Neural crest cell (in vitro differentiated cells): ENCODE measurements around the gene CKAP5. TPM values are rescaled to one million over a fixed set of nuclear protein-coding genes. Genes with fewer than 3 reads are reported as not detected.

Source experiments
- DNase-seq: peaks from one replicate; pipeline ENCODE4 v3.0.0; 2021; ENCODE audit warnings: low read depth, mixed read lengths, low spot score
- H3K27ac Mint-ChIP-seq: one replicate; pipeline ENCODE4 v1.8.0; 2021; ENCODE audit warnings: mild to moderate bottlenecking, mixed read lengths; ENCODE audit not compliant: unreplicated experiment
- H3K27me3 Mint-ChIP-seq: 2 replicates; pipeline ENCODE4 v1.8.0; 2021; ENCODE audit warnings: low read depth, mild to moderate bottlenecking, mixed read lengths
- H3K36me3 Mint-ChIP-seq: 2 replicates; pipeline ENCODE4 v1.8.0; 2021; ENCODE audit warnings: low read depth, mild to moderate bottlenecking, mixed read lengths
- H3K4me1 Mint-ChIP-seq: 2 replicates; pipeline ENCODE4 v1.8.0; 2021; ENCODE audit warnings: mixed read lengths
- H3K4me3 Mint-ChIP-seq: one replicate; pipeline ENCODE4 v1.8.0; 2021; ENCODE audit warnings: mild to moderate bottlenecking, mixed read lengths
- H3K9me3 Mint-ChIP-seq: 2 replicates; pipeline ENCODE4 v1.8.0; 2021; ENCODE audit warnings: mixed read lengths
- CTCF ChIP-seq: fragments of 200-600 bp; sonication (generic); conservative IDR thresholded peaks from 2 replicates; pipeline ENCODE4 v1.5.0; 2021; ENCODE audit warnings: antibody characterized with exemption, mild to moderate bottlenecking
- long read RNA-seq: library from polyadenylated mRNA; unstranded; transcript quantifications from one replicate; pipeline ENCODE4 v2.0.0, GENCODE V29; 2020
- total RNA-seq: library from RNA; stranded (reverse); gene quantifications from 2 replicates; pipeline ENCODE4 v1.2.1, GENCODE V29; 2021

The CKAP5 gene
- total RNA-seq: 253 TPM in 2 replicates
- long read RNA-seq, partial matches to known transcripts: 110 of 125 reads
- long read RNA-seq, other reads (novel, unspliced or antisense): 11 of 125 reads

DNA sequence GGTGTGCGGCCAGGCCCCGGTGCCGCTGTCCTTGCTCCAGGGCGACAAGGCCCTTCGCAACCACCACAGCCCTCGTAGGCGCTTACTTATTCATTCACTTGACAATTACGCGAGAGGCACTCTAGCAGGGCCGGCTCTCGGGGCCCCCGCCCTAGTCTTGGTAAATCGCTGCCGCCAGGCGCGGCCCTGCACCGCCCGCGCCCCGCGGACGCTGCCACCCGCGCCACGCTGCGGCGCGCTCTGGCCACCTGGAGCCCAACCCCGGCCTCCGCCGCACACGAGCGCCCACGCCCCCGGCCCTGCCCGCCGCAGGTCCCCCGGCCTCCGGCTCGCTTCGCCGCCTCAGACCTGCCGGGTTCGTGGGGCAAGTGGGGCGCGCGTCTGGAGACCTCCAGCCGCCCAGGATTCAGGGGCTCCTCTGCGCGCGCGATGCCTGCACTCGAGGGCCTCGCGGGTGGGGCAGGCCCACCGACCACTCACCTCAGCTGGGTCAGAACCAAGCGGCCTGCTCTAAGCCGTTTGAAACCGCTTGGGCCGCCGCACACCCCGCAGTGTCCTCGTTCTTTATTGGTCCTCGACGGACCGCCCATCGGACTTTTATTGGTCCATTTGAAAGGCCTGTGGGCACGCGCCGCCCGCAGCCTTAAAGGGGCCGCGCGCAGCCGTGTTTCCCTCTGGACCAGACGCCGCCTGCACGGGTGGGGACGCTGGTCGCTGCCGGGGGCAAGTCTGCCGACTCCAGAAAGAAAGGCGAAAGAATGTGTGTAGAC lies at the start of gene CKAP5:
CKAP5 (minus strand) TSS at position 541 of the 770 bp plus-strand sequence. CDS start 25,049 bp downstream, outside the sequence.
- peak; percentile 79 for DNase-seq
- Mint-ChIP-seq H3K4me1 (peaks cover 42% of the 10 kb centered on the region), H3K9me3 (no peaks in the 10 kb centered on the region), H3K27me3 (no peaks in the 10 kb centered on the region), H3K4me3 (peak within 1 kb of the TSS; percentile 100), H3K27ac (peak within 1 kb of the TSS; percentile 98), H3K36me3 (no peaks in the 10 kb centered on the region)
- no peak for TF ChIP-seq CTCF

GRCh38 chr11:46895821-46896220 lies 49.7 kb upstream of the CKAP5 start:
- Mint-ChIP-seq H3K4me1 (no peaks in the 10 kb centered on the region), H3K36me3 (peaks cover 10% of the 10 kb centered on the region), H3K9me3 (no peaks in the 10 kb centered on the region), H3K27ac (no peak overlapping the region), H3K27me3 (no peaks in the 10 kb centered on the region), H3K4me3 (no peak overlapping the region)
- no peak for TF ChIP-seq CTCF
- no peak for DNase-seq

- peaks cover 10% of the 10 kb centered on the region for H3K36me3 Mint-ChIP-seq
- H3K4me3 Mint-ChIP-seq: no peak overlapping the region
- H3K4me1 Mint-ChIP-seq: no peaks in the 10 kb centered on the region
- DNase-seq: no peak
- no peak for TF ChIP-seq CTCF
- H3K9me3 Mint-ChIP-seq: no peaks in the 10 kb centered on the region
- H3K27me3 Mint-ChIP-seq: no peaks in the 10 kb centered on the region
- H3K27ac Mint-ChIP-seq: no peak overlapping the region
These were observed 48.9 kb upstream of the CKAP5 start for GRCh38 chr11:46894961-46895360.

DNA sequence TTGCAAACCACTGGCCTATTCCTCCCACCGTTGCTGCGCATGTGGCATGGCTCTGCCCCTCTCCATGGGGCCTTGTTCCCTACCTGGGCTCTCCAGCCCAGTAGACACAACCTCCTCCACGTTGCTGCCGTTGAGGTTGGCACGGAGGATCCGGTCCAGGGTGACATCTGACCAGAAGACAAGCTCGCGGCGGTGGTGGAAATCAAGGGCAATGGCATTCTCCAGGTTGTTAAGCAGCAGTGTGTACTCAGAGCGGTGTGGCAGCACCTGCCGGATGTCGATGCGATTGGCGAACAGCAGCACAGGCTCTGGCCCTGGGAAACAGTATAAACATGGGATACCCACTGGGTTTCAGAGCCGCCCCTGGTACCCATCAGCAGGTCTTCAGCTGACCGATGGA lies 48.4 kb upstream of the CKAP5 start:
- H3K4me1 Mint-ChIP-seq: no peaks in the 10 kb centered on the region
- TF ChIP-seq CTCF: no peak
- peaks cover 13% of the 10 kb centered on the region for H3K36me3 Mint-ChIP-seq
- H3K27ac Mint-ChIP-seq: no peak overlapping the region
- H3K9me3 Mint-ChIP-seq: no peaks in the 10 kb centered on the region
- H3K27me3 Mint-ChIP-seq: no peaks in the 10 kb centered on the region
- DNase-seq: no peak
- H3K4me3 Mint-ChIP-seq: no peak overlapping the region

GRCh38 chr11:46892838-46893237 lies 46.8 kb upstream of the CKAP5 start:
- H3K27ac Mint-ChIP-seq: no peak overlapping the region
- peaks cover 8% of the 10 kb centered on the region for H3K36me3 Mint-ChIP-seq
- no peak for TF ChIP-seq CTCF
- no peaks in the 10 kb centered on the region for H3K9me3 Mint-ChIP-seq
- no peaks in the 10 kb centered on the region for H3K4me1 Mint-ChIP-seq
- DNase-seq: no peak
- H3K4me3 Mint-ChIP-seq: no peak overlapping the region
- H3K27me3 Mint-ChIP-seq: no peaks in the 10 kb centered on the region
